Activated naive CD8-positive, alpha-beta T cell treated with anti-CD3 and anti-CD28 coated beads, Interleukin-2, amount 50 U/mL, for 24 hours (primary cell): ENCODE measurements around the gene BSDC1.
"Not testable (repeated sequence)": the region's sequence is repeated elsewhere in the genome, so short reads cannot be mapped to it uniquely, and the experiment has no call there.

Experiments used
- ATAC-seq: fragments of 150-1000 bp; cut with Tn5 transposase; one replicate; pipeline ENCODE4 v1.10.0; 2021
- DNase-seq: peaks from one replicate; pipeline ENCODE4 v3.0.0; 2021
- H3K27ac Mint-ChIP-seq: one replicate; pipeline ENCODE4 v1.8.0; 2021; ENCODE audit warnings: mild to moderate bottlenecking, mixed read lengths
- H3K27me3 Mint-ChIP-seq: one replicate; pipeline ENCODE4 v1.8.0; 2021; ENCODE audit warnings: mixed read lengths
- H3K36me3 Mint-ChIP-seq: one replicate; pipeline ENCODE4 v1.8.0; 2021; ENCODE audit warnings: low read depth, mixed read lengths
- H3K4me1 Mint-ChIP-seq: one replicate; pipeline ENCODE4 v1.8.0; 2021; ENCODE audit warnings: mixed read lengths
- H3K4me3 Mint-ChIP-seq: one replicate; pipeline ENCODE4 v1.8.0; 2021; ENCODE audit warnings: mild to moderate bottlenecking, moderate library complexity, mixed read lengths
- H3K9me3 Mint-ChIP-seq: one replicate; pipeline ENCODE4 v1.8.0; 2021; ENCODE audit warnings: mixed read lengths

BSDC1 gene

GRCh38 chr1:32356478-32356877 lies 37.8 kb downstream of the BSDC1 start:
- ATAC-seq (no peak), DNase-seq (no peak)
- Mint-ChIP-seq H3K4me3 (no peak overlapping the region), H3K36me3 (no peaks in the 10 kb centered on the region), H3K4me1 (peaks cover 27% of the 10 kb centered on the region), H3K9me3 (no peaks in the 10 kb centered on the region), H3K27me3 (peaks cover 5% of the 10 kb centered on the region), H3K27ac (no peak overlapping the region)

GRCh38 chr1:32355778-32356177 lies 38.5 kb downstream of the BSDC1 start:
- H3K4me1 Mint-ChIP-seq: peaks cover 28% of the 10 kb centered on the region
- not testable (repeated sequence) for ATAC-seq, H3K9me3 Mint-ChIP-seq, H3K4me3 Mint-ChIP-seq, H3K27me3 Mint-ChIP-seq, H3K27ac Mint-ChIP-seq, DNase-seq, H3K36me3 Mint-ChIP-seq

GRCh38 chr1:32353886-32354570 lies 40.2 kb downstream of the BSDC1 start:
- no peaks in the 10 kb centered on the region for H3K36me3 Mint-ChIP-seq
- H3K27me3 Mint-ChIP-seq: no peaks in the 10 kb centered on the region
- DNase-seq (no peak), ATAC-seq (no peak)
- no peaks in the 10 kb centered on the region for H3K9me3 Mint-ChIP-seq
- H3K4me3 Mint-ChIP-seq: no peak overlapping the region
- peaks cover 28% of the 10 kb centered on the region for H3K4me1 Mint-ChIP-seq
- no peak overlapping the region for H3K27ac Mint-ChIP-seq

- no peak overlapping the region for H3K4me3 Mint-ChIP-seq
- H3K36me3 Mint-ChIP-seq: no peaks in the 10 kb centered on the region
- H3K9me3 Mint-ChIP-seq: no peaks in the 10 kb centered on the region
- DNase-seq: no peak
- no peaks in the 10 kb centered on the region for H3K27me3 Mint-ChIP-seq
- H3K4me1 Mint-ChIP-seq: peaks cover 34% of the 10 kb centered on the region
- ATAC-seq: no peak
- H3K27ac Mint-ChIP-seq: no peak overlapping the region
These were observed 40.8 kb downstream of the BSDC1 start for GRCh38 chr1:32353431-32353830.

- Mint-ChIP-seq H3K36me3 (no peaks in the 10 kb centered on the region), H3K9me3 (no peaks in the 10 kb centered on the region), H3K4me3 (peak overlapping the region; percentile 80), H3K27me3 (no peaks in the 10 kb centered on the region), H3K27ac (no peak overlapping the region), H3K4me1 (peaks cover 37% of the 10 kb centered on the region)
- ATAC-seq (no peak), DNase-seq (no peak)
These were observed 41.3 kb downstream of the BSDC1 start for GRCh38 chr1:32352831-32353383.

GRCh38 chr1:32352239-32352745 lies 41.9 kb downstream of the BSDC1 start:
- ATAC-seq (no peak), DNase-seq (no peak)
- no peaks in the 10 kb centered on the region for H3K27me3 Mint-ChIP-seq
- H3K36me3 Mint-ChIP-seq: no peaks in the 10 kb centered on the region
- peak overlapping the region; percentile 80 for H3K4me3 Mint-ChIP-seq
- H3K9me3 Mint-ChIP-seq: no peaks in the 10 kb centered on the region
- peaks cover 34% of the 10 kb centered on the region for H3K4me1 Mint-ChIP-seq
- H3K27ac Mint-ChIP-seq: no peak overlapping the region

- peaks cover 34% of the 10 kb centered on the region for H3K4me1 Mint-ChIP-seq
These were observed 42.6 kb downstream of the BSDC1 start for GRCh38 chr1:32351399-32352238.

GRCh38 chr1:32350785-32351398 lies 43.3 kb downstream of the BSDC1 start:
- peak overlapping the region; percentile 42 for H3K27ac Mint-ChIP-seq
- H3K4me3 Mint-ChIP-seq: peak overlapping the region; percentile 80
- ATAC-seq (peak; percentile 50), DNase-seq (peak; percentile 86)
- H3K9me3 Mint-ChIP-seq: no peaks in the 10 kb centered on the region
- H3K4me1 Mint-ChIP-seq: peaks cover 40% of the 10 kb centered on the region
- no peaks in the 10 kb centered on the region for H3K27me3 Mint-ChIP-seq
- H3K36me3 Mint-ChIP-seq: no peaks in the 10 kb centered on the region

More at GRCh38 chr1:32351399-32352238, 42.6 kb downstream of the BSDC1 start:
- DNase-seq: peak; percentile 88
- peak overlapping the region; percentile 42 for H3K27ac Mint-ChIP-seq
- H3K36me3 Mint-ChIP-seq: no peaks in the 10 kb centered on the region
- H3K4me3 Mint-ChIP-seq: peak overlapping the region; percentile 80
- H3K27me3 Mint-ChIP-seq: no peaks in the 10 kb centered on the region
- no peaks in the 10 kb centered on the region for H3K9me3 Mint-ChIP-seq
- peak; percentile 89 for ATAC-seq

GRCh38 chr1:32349211-32349708 lies 45.0 kb downstream of the BSDC1 start:
- Mint-ChIP-seq H3K27me3 (no peaks in the 10 kb centered on the region), H3K9me3 (no peaks in the 10 kb centered on the region), H3K4me3 (no peak overlapping the region), H3K4me1 (peaks cover 49% of the 10 kb centered on the region), H3K36me3 (no peaks in the 10 kb centered on the region), H3K27ac (no peak overlapping the region)
- ATAC-seq (no peak), DNase-seq (no peak)

- Mint-ChIP-seq H3K9me3 (no peaks in the 10 kb centered on the region), H3K4me1 (peaks cover 49% of the 10 kb centered on the region), H3K4me3 (no peak overlapping the region), H3K36me3 (no peaks in the 10 kb centered on the region), H3K27me3 (no peaks in the 10 kb centered on the region), H3K27ac (no peak overlapping the region)
- ATAC-seq (no peak), DNase-seq (no peak)
These were observed 47.6 kb downstream of the BSDC1 start for GRCh38 chr1:32346532-32347157.

GRCh38 chr1:32345289-32345827 lies 48.9 kb downstream of the BSDC1 start:
- ATAC-seq (no peak), DNase-seq (no peak)
- Mint-ChIP-seq H3K36me3 (no peaks in the 10 kb centered on the region), H3K4me1 (peaks cover 41% of the 10 kb centered on the region), H3K27me3 (no peaks in the 10 kb centered on the region), H3K27ac (no peak overlapping the region), H3K4me3 (no peak overlapping the region), H3K9me3 (no peaks in the 10 kb centered on the region)

- Mint-ChIP-seq H3K27me3 (no peaks in the 10 kb centered on the region), H3K27ac (no peak overlapping the region), H3K4me3 (no peak overlapping the region), H3K4me1 (peaks cover 40% of the 10 kb centered on the region), H3K36me3 (no peaks in the 10 kb centered on the region), H3K9me3 (no peaks in the 10 kb centered on the region)
- no peak for ATAC-seq
- no peak for DNase-seq
These were observed 51.5 kb downstream of the BSDC1 start for GRCh38 chr1:32342704-32343103.

- Mint-ChIP-seq H3K4me3 (no peak overlapping the region), H3K36me3 (no peaks in the 10 kb centered on the region), H3K4me1 (peaks cover 47% of the 10 kb centered on the region), H3K27me3 (no peaks in the 10 kb centered on the region), H3K9me3 (no peaks in the 10 kb centered on the region), H3K27ac (no peak overlapping the region)
- DNase-seq (no peak), ATAC-seq (no peak)
These were observed 52.3 kb downstream of the BSDC1 start for GRCh38 chr1:32341971-32342370.
